DND-41 (cell line): Measurements from ENCODE around the gene SMYD1.

Experiments used
- ATAC-seq: fragments of 200-7000 bp; cut with Tn5 transposase; 3 replicates; pipeline ENCODE4 v1.9.1; 2021; ENCODE audit warnings: low read depth; ENCODE audit not compliant: insufficient read depth
- DNase-seq: peaks from one replicate; pipeline ENCODE4 v3.0.0-alpha.2; 2020
- H2AFZ ChIP-seq: 2 replicates; pipeline ENCODE4 v1.6.0; 2012; ENCODE audit warnings: low read depth, low read length
- H3K27ac ChIP-seq: 2 replicates; pipeline ENCODE4 v1.5.1; 2012; ENCODE audit warnings: low read length, inconsistent platforms
- H3K27me3 ChIP-seq: fragments of 200-600 bp; sonication (generic); 2 replicates; pipeline ENCODE4 v1.6.0; 2012; ENCODE audit warnings: low read length, mild to moderate bottlenecking, inconsistent platforms; ENCODE audit not compliant: insufficient read depth, poor library complexity
- H3K36me3 ChIP-seq: 2 replicates; pipeline ENCODE4 v1.5.1; 2012; ENCODE audit warnings: low read length, inconsistent platforms; ENCODE audit not compliant: insufficient read depth
- H3K4me1 ChIP-seq: 2 replicates; pipeline ENCODE4 v1.5.1; 2012; ENCODE audit warnings: mild to moderate bottlenecking, low read length; ENCODE audit not compliant: insufficient read depth
- H3K4me2 ChIP-seq: 2 replicates; pipeline ENCODE4 v1.6.0; 2012; ENCODE audit warnings: mild to moderate bottlenecking, moderate library complexity, low read length, inconsistent platforms; ENCODE audit not compliant: insufficient read depth
- H3K4me3 ChIP-seq, 2 experiments: fragments of 200-600 bp in 1 of 2; shearing (Covaris generic) in 1 of 2; 2 replicates each; pipeline ENCODE4 v1.5.1; 2012 to 2016; ENCODE audit warnings: inconsistent platforms in 2 of 2, low read length in 2 of 2, mild to moderate bottlenecking in 2 of 2, low read depth in 1 of 2, moderate library complexity in 1 of 2
- H3K79me2 ChIP-seq: 2 replicates; pipeline ENCODE4 v1.6.0; 2012; ENCODE audit warnings: low read length, inconsistent platforms; ENCODE audit not compliant: insufficient read depth
- H3K9ac ChIP-seq: 2 replicates; pipeline ENCODE4 v1.6.0; 2012; ENCODE audit warnings: low read depth, mild to moderate bottlenecking, inconsistent platforms, low read length, moderate library complexity
- H3K9me3 ChIP-seq: 2 replicates; pipeline ENCODE4 v1.5.1; 2012; ENCODE audit warnings: low read length, moderate library complexity, mild to moderate bottlenecking, inconsistent platforms; ENCODE audit not compliant: insufficient read depth, severe bottlenecking
- H4K20me1 ChIP-seq: 2 replicates; pipeline ENCODE4 v1.6.0; 2012; ENCODE audit warnings: low read length; ENCODE audit not compliant: insufficient read depth
- EZH2 ChIP-seq: IDR thresholded peaks from 3 replicates; pipeline ENCODE4 v1.6.1; 2012; ENCODE audit warnings: borderline replicate concordance, low read depth, mild to moderate bottlenecking, moderate library complexity, low read length, inconsistent platforms; ENCODE audit not compliant: severe bottlenecking
- TF ChIP-seq, protein P1 (sequence below): IDR thresholded peaks from 2 replicates; pipeline ENCODE4 v1.5.1; 2012; ENCODE audit warnings: borderline replicate concordance, low read length, moderate library complexity, mild to moderate bottlenecking; ENCODE audit not compliant: poor library complexity, severe bottlenecking; ENCODE audit errors: extremely low read depth

SMYD1 gene

DNA sequence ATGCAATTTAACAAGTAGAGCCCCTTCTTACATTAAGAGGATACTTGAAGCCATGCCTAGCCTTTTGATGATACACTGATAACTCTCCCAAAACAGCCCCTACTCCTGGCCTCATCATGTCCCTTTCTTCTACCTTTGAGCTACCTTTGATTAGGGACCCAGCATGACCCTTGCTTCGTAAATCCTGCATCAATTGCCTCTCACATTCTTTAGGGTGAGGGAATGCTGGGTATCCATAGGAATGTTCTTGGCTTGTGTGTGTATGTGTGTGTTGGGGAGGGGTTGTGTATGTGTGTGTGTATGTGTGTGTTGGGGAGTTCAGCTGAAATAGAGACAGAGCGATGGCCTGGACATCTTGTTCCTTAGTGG, 6.7 kb upstream of the SMYD1 start:
- TF ChIP-seq EZH2 = no peak
- TF ChIP-seq, protein P1, sequence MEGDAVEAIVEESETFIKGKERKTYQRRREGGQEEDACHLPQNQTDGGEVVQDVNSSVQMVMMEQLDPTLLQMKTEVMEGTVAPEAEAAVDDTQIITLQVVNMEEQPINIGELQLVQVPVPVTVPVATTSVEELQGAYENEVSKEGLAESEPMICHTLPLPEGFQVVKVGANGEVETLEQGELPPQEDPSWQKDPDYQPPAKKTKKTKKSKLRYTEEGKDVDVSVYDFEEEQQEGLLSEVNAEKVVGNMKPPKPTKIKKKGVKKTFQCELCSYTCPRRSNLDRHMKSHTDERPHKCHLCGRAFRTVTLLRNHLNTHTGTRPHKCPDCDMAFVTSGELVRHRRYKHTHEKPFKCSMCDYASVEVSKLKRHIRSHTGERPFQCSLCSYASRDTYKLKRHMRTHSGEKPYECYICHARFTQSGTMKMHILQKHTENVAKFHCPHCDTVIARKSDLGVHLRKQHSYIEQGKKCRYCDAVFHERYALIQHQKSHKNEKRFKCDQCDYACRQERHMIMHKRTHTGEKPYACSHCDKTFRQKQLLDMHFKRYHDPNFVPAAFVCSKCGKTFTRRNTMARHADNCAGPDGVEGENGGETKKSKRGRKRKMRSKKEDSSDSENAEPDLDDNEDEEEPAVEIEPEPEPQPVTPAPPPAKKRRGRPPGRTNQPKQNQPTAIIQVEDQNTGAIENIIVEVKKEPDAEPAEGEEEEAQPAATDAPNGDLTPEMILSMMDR = no peak
- Histone ChIP-seq H3K4me2 (no peak overlapping the region), H2AFZ (no peak overlapping the region), H3K4me1 (peaks cover 9% of the 10 kb centered on the region), H3K27ac (no peak overlapping the region), H3K9me3 (no peaks in the 10 kb centered on the region), H3K79me2 (0 out of 2 replicates have a peak, but pooled peaks cover 4% of the 10 kb centered on the region), H3K4me3 (no peak overlapping the region), H3K27me3 (no peaks in the 10 kb centered on the region), H3K9ac (no peak overlapping the region), H3K36me3 (no peaks in the 10 kb centered on the region), H4K20me1 (no peaks in the 10 kb centered on the region)
- DNase-seq (no peak), ATAC-seq (no peak)

DNA sequence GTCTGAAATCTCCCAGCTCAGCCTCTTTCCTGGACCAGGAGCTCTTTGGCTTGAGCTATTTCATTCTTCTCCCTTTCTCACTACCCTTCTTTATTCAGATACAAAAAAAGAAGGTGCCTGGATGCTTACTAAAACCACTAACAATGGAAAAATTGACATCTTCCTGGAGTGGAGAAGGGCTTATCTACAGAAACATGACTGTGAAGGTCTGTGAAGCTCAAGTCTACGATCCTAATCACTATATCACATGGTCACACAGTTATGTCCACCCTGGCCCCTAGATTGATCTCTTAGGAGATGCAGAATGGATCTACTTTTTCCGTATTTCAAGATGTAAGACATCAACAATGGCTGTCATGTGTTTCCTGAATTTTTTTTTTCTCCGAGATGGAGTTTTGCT, 6.3 kb upstream of the SMYD1 start:
- no peak for DNase-seq
- Histone ChIP-seq H3K4me3 (no peak overlapping the region), H3K36me3 (no peaks in the 10 kb centered on the region), H3K4me2 (no peak overlapping the region), H2AFZ (no peak overlapping the region), H3K9me3 (no peaks in the 10 kb centered on the region), H3K27ac (no peak overlapping the region), H3K27me3 (no peaks in the 10 kb centered on the region), H3K79me2 (0 out of 2 replicates have a peak, but pooled peaks cover under 1% of the 10 kb centered on the region), H3K4me1 (peaks cover 5% of the 10 kb centered on the region), H3K9ac (no peak overlapping the region), H4K20me1 (no peaks in the 10 kb centered on the region)
- ATAC-seq = no peak
- TF ChIP-seq, protein P1 = no peak
- TF ChIP-seq EZH2 = no peak

DNA sequence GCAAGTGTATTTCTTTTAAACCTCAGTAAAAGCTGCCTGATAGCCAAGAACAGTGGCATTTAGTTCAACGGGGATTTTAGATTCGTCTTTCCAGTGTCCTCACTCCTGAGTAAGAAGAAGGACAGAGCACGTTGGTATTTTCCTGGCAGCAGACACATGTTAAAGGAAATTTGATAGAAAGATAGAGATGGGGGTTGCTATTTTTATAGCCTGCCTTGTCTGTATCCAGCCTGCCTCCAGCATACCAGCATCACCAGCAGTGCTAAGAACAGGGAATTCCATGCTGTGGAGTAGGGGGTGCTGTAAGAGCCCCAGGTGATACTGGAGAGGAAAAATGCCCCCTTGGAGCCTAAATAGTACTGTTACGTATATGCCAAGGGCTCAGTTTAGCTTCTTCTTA, 1.1 kb upstream of the SMYD1 start:
- no peak for ATAC-seq
- no peak overlapping the region for H3K4me3 ChIP-seq
- H3K9me3 ChIP-seq = no peaks in the 10 kb centered on the region
- no peaks in the 10 kb centered on the region for H3K36me3 ChIP-seq
- H3K4me2 ChIP-seq = no peak overlapping the region
- no peak for DNase-seq
- TF ChIP-seq, protein P1 = no peak
- TF ChIP-seq EZH2 = no peak
- H3K27me3 ChIP-seq = no peaks in the 10 kb centered on the region
- H2AFZ ChIP-seq = no peak overlapping the region
- H4K20me1 ChIP-seq = no peaks in the 10 kb centered on the region
- no peak overlapping the region for H3K27ac ChIP-seq
- no peak overlapping the region for H3K9ac ChIP-seq
- no peaks in the 10 kb centered on the region for H3K79me2 ChIP-seq
- H3K4me1 ChIP-seq = no peaks in the 10 kb centered on the region

DNA sequence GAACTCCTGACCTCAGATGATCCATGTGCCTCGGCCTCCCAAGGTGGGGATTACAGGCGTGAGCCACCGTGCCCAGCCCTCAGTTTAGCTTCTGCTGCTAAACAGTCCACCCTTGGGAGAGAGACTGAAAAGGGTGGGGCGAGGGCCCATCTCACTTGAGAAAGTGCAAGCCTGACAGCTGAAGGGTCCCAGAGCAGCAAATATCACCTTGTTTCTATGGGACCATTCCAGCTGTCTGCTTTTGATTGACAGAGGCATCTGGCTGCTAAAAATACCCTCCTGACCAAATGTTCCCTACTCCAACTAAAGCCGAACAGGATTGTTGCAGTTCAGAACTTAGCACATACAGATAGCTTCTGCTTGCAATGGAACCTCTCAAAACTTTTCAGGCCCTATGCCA, 436 bp upstream of the SMYD1 start:
- Histone ChIP-seq H3K9ac (no peak overlapping the region), H3K4me2 (no peak overlapping the region), H4K20me1 (no peaks in the 10 kb centered on the region), H2AFZ (no peak overlapping the region), H3K9me3 (no peaks in the 10 kb centered on the region), H3K4me1 (no peaks in the 10 kb centered on the region), H3K36me3 (no peaks in the 10 kb centered on the region), H3K79me2 (no peaks in the 10 kb centered on the region), H3K27ac (no peak overlapping the region), H3K4me3 (no peak overlapping the region), H3K27me3 (no peaks in the 10 kb centered on the region)
- TF ChIP-seq EZH2 = no peak
- TF ChIP-seq, protein P1 = no peak
- DNase-seq (no peak), ATAC-seq (no peak)
